ENCODE results near the gene ASTN1. TPM values are rescaled to one million over a fixed set of nuclear protein-coding genes. Genes with fewer than 3 reads are reported as not detected.

Gene ASTN1
- total RNA-seq, 1 experiment from 2014 or later = not detected

GRCh38 chr1:176899321-176899720 lies 265.2 kb downstream of the ASTN1 start:
- Histone ChIP-seq H4K20me1 (ENCODE audit: insufficient read depth) (no peaks in the 10 kb centered on the region), H3K4me1 (replicated peaks; ENCODE audit: insufficient read depth) (no peaks in the 10 kb centered on the region), H3K9me2 (ENCODE audit: insufficient read depth) (no peaks in the 10 kb centered on the region), H3K27me3 (ENCODE audit: insufficient read depth, low read depth) (peaks cover 36% of the 10 kb centered on the region), H3K9me3 (ENCODE audit: insufficient read depth, low read depth) (no peaks in the 10 kb centered on the region), H3K4me2 (no peak overlapping the region), H3K27ac (no peak overlapping the region), H3K36me3 (ENCODE audit: low read depth) (no peaks in the 10 kb centered on the region), H2AFZ (no peak overlapping the region), H3F3A (ENCODE audit: insufficient read depth, low read depth) (no peaks in the 10 kb centered on the region), H3K79me2 (ENCODE audit: low read depth) (no peaks in the 10 kb centered on the region), H3K4me3 (no peak overlapping the region)
- intact Hi-C loops (cut with micrococcal nuclease; ENCODE audit: unreplicated experiment) = loop anchor here (5.0 kb wide), 1 partner anchor 883 kb away; no protein-coding TSS in a partner anchor
- ChIA-PET CTCF (interaction anchor here (0.6 kb wide), 1 partner anchor 854 kb away, joined by 8 read pairs; no protein-coding TSS in a partner anchor), POLR2A (ENCODE audit: unreplicated experiment) (no interaction called here)
- TF ChIP-seq CTCF (conservative IDR thresholded peaks at IDR 0.05) (no peak), EZH2 (IDR thresholded peaks at IDR 0.05; ENCODE audit: low read depth) (no peak)
- BruUV-seq (replicated peaks) = no TSS peak
- no peak for DNase-seq

- ChIA-PET POLR2A (ENCODE audit: unreplicated experiment) (no interaction called here), CTCF (no interaction called here)
- H3K9me3 ChIP-seq (ENCODE audit: insufficient read depth, low read depth) = no peaks in the 10 kb centered on the region
- H3K9me2 ChIP-seq (ENCODE audit: insufficient read depth) = no peaks in the 10 kb centered on the region
- peaks cover 18% of the 10 kb centered on the region for H3K27me3 ChIP-seq (ENCODE audit: insufficient read depth, low read depth)
- H3K27ac ChIP-seq = no peak overlapping the region
- H3K36me3 ChIP-seq (ENCODE audit: low read depth) = no peaks in the 10 kb centered on the region
- intact Hi-C loops (cut with micrococcal nuclease; ENCODE audit: unreplicated experiment) = loop anchor here (1.0 to 5.0 kb wide), 2 partner anchors 52 to 885 kb away; no protein-coding TSS in a partner anchor
- H3K79me2 ChIP-seq (ENCODE audit: low read depth) = no peaks in the 10 kb centered on the region
- H2AFZ ChIP-seq = no peak overlapping the region
- peak; percentile 23 to 56 for DNase-seq
- TF ChIP-seq EZH2 (IDR thresholded peaks at IDR 0.05; ENCODE audit: low read depth) = no peak
- TF ChIP-seq CTCF (conservative IDR thresholded peaks at IDR 0.05) = peak; percentile 92
- BruUV-seq (replicated peaks) = no TSS peak
- no peaks in the 10 kb centered on the region for H3F3A ChIP-seq (ENCODE audit: insufficient read depth, low read depth)
- no peaks in the 10 kb centered on the region for H3K4me1 ChIP-seq (replicated peaks; ENCODE audit: insufficient read depth)
- H3K4me3 ChIP-seq = no peak overlapping the region
- H4K20me1 ChIP-seq (ENCODE audit: insufficient read depth) = no peaks in the 10 kb centered on the region
- H3K4me2 ChIP-seq = peak overlapping the region; percentile 23; the same call in 1 of the 2 replicates
These were observed 266.9 kb downstream of the ASTN1 start for GRCh38 chr1:176897350-176898236.

DNA sequence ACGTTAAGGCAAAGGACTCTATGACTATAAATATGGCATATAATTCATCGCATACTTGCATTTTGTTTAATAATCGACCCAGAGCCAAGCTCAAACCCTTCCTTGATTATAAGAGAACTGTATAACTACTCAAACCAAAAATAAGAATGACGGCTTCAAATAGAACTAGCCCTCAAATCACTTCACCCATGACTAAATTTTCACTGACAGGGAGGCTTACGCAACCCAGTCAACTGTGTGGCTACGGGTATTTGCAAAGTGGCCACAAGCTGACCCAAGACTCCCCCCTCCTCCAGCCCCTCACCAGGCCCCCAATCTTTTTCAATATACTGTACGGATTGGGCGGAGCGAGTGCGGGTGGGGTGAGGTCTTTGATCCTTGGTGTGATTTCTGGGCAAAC lies 268.3 kb downstream of the ASTN1 start:
- no peak for DNase-seq
- Histone ChIP-seq H3K9me3 (ENCODE audit: insufficient read depth, low read depth) (no peaks in the 10 kb centered on the region), H3K27ac (no peak overlapping the region), H3K4me3 (no peak overlapping the region), H3K27me3 (ENCODE audit: insufficient read depth, low read depth) (0 out of 2 replicates have a peak, but pooled peaks cover 8% of the 10 kb centered on the region), H3K36me3 (ENCODE audit: low read depth) (no peaks in the 10 kb centered on the region), H3K9me2 (ENCODE audit: insufficient read depth) (no peaks in the 10 kb centered on the region), H2AFZ (no peak overlapping the region), H3K79me2 (ENCODE audit: low read depth) (no peaks in the 10 kb centered on the region), H4K20me1 (ENCODE audit: insufficient read depth) (no peaks in the 10 kb centered on the region), H3K4me1 (replicated peaks; ENCODE audit: insufficient read depth) (no peaks in the 10 kb centered on the region), H3F3A (ENCODE audit: insufficient read depth, low read depth) (no peaks in the 10 kb centered on the region), H3K4me2 (no peak overlapping the region)
- no TSS peak for BruUV-seq (replicated peaks)
- intact Hi-C loops (cut with micrococcal nuclease; ENCODE audit: unreplicated experiment) = loop anchor here (5.0 kb wide), 1 partner anchor 886 kb away; no protein-coding TSS in a partner anchor
- ChIA-PET POLR2A (ENCODE audit: unreplicated experiment) (no interaction called here), CTCF (interaction anchor here (0.6 kb wide), 1 partner anchor 178 kb away, joined by 3 read pairs; no protein-coding TSS in a partner anchor)
- TF ChIP-seq CTCF (conservative IDR thresholded peaks at IDR 0.05) (no peak), EZH2 (IDR thresholded peaks at IDR 0.05; ENCODE audit: low read depth) (no peak)
